Brain microvascular endothelial cell (primary cell): Measurements from ENCODE around the gene KAZN.

Experiments
- DNase-seq: peaks from one replicate; pipeline ENCODE4 v3.0.0-alpha.2; 2020
- H3K27ac ChIP-seq: fragments of 250-450 bp; sonication (Bioruptor Pico); 2 replicates; pipeline ENCODE4 v1.5.1; 2020; ENCODE audit warnings: mild to moderate bottlenecking, moderate library complexity
- H3K27me3 ChIP-seq: fragments of 250-450 bp; sonication (Bioruptor Pico); replicated peaks from 2 replicates; pipeline ENCODE4 v1.5.1; 2020; ENCODE audit warnings: mild to moderate bottlenecking
- H3K36me3 ChIP-seq: fragments of 250-450 bp; sonication (Bioruptor Pico); replicated peaks from 2 replicates; pipeline ENCODE4 v1.5.1; 2020; ENCODE audit warnings: mild to moderate bottlenecking
- H3K4me3 ChIP-seq: 2 replicates; pipeline ENCODE4 v1.5.1; 2011; ENCODE audit warnings: low read depth, mild to moderate bottlenecking, control low read depth, low read length, moderate library complexity
- CTCF ChIP-seq: IDR thresholded peaks from 2 replicates; pipeline ENCODE4 v1.5.1; 2011; ENCODE audit warnings: low read depth, mild to moderate bottlenecking, moderate library complexity, low read length, control low read depth, inconsistent platforms; ENCODE audit errors: missing control alignments
- in situ Hi-C: cut with HindIII; loops from 2 replicates; pipeline ENCODE4 v1.10.0; 2017; ENCODE audit warnings: low sequenced_read_pairs, low pct_ligation_motif_present

KAZN gene

GRCh38 chr1:14733779-14734140, 135.3 kb downstream of the KAZN start:
- in situ Hi-C loops = no loop called here
- no peak for TF ChIP-seq CTCF
- Histone ChIP-seq H3K27me3 (no peaks in the 10 kb centered on the region), H3K27ac (no peak overlapping the region), H3K36me3 (no peaks in the 10 kb centered on the region), H3K4me3 (no peak overlapping the region)
- DNase-seq = no peak

DNA sequence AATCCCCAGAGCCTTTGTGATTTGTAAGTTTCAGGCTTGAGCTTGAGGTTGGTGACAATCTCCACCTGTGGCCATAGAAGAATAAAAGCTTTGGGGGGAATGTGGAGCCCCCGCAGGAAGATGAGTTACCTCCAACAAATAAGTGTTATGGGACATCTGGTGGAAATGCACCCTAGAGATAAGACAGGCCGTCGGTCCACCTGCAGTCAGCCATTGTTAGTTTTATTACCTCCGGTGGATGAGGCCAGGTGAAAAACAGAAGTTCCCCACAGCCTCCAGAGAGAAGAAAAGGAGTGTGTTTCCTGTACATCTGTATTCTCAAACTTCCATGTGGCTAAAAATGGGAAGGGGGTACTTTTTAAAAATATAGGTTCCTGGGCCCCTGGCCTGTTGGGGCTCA, 137.4 kb downstream of the KAZN start:
- no peak for TF ChIP-seq CTCF
- Histone ChIP-seq H3K27me3 (no peaks in the 10 kb centered on the region), H3K36me3 (no peaks in the 10 kb centered on the region), H3K27ac (no peak overlapping the region), H3K4me3 (no peak overlapping the region)
- in situ Hi-C loops = no loop called here
- DNase-seq = no peak

- in situ Hi-C loops = no loop called here
- Histone ChIP-seq H3K27me3 (no peaks in the 10 kb centered on the region), H3K36me3 (no peaks in the 10 kb centered on the region), H3K4me3 (no peak overlapping the region), H3K27ac (no peak overlapping the region)
- no peak for TF ChIP-seq CTCF
- DNase-seq = no peak
These were observed 139.1 kb downstream of the KAZN start for GRCh38 chr1:14737561-14738094.

GRCh38 chr1:14738235-14738634, 139.8 kb downstream of the KAZN start:
- in situ Hi-C loops = no loop called here
- TF ChIP-seq CTCF = no peak
- Histone ChIP-seq H3K4me3 (no peak overlapping the region), H3K36me3 (no peaks in the 10 kb centered on the region), H3K27me3 (no peaks in the 10 kb centered on the region), H3K27ac (no peak overlapping the region)
- no peak for DNase-seq

- H3K36me3 ChIP-seq = no peaks in the 10 kb centered on the region
- H3K27me3 ChIP-seq = no peaks in the 10 kb centered on the region
- in situ Hi-C loops = no loop called here
- no peak overlapping the region for H3K4me3 ChIP-seq
- TF ChIP-seq CTCF = no peak
- DNase-seq = no peak
- no peak overlapping the region for H3K27ac ChIP-seq
These were observed 140.2 kb downstream of the KAZN start for GRCh38 chr1:14738647-14739046.

DNA sequence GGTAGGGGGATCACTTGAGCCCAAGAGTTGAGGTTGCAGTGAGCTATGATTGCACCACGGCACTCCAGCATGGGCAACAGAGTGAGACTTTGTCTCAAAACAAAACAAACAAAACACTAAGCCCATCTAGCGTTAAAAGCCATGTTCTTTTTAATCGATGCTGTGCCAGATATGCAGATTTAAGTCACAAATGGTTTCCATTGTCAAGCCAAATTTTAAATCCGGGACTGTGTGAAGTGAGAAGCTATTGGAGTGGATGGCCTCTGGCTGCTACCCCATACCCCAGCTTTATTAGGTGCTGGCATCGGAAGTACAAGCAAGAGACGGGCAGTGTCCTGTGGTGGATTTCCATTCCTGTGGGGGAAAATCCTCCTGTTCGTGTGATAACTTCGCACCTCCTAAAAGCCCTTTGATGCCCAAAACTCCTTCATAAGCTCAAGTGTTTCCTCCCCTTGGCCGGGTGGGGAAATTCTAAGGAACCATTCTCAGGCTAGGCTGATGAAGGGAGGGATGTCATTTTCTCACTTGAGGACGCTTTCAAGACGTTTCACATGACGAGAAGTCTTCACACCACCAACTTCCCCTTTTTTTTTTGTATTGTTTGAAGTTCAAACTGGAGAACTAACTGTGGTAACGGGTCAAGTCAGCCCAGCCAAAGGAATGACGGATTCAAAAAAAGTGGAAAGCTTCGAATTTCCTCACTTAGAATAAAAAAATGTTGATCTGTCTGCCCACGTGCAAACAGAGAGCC, 140.8 kb downstream of the KAZN start:
- Histone ChIP-seq H3K4me3 (no peak overlapping the region), H3K36me3 (no peaks in the 10 kb centered on the region), H3K27me3 (no peaks in the 10 kb centered on the region), H3K27ac (no peak overlapping the region)
- DNase-seq = no peak
- in situ Hi-C loops = no loop called here
- TF ChIP-seq CTCF = no peak
